Skin epidermis (tissue), 12 donors: ENCODE measurements around the gene BBX.

Experiments
- H3K27ac ChIP-seq, 21 experiments: fragments of 200-600 bp; sonication (generic) in 11 of 21; one replicate each; pipeline ENCODE4 v1.5.0; 2020; ENCODE audit warnings: mild to moderate bottlenecking in 3 of 21, inconsistent platforms in 2 of 21, moderate library complexity in 2 of 21
- H3K4me3 ChIP-seq, 7 experiments: fragments of 200-600 bp; sonication (generic) in 2 of 7; one replicate each; pipeline ENCODE4 v1.5.0; 2020; ENCODE audit warnings: inconsistent platforms in 2 of 7, mild to moderate bottlenecking in 2 of 7, moderate library complexity in 1 of 7

The BBX gene

GRCh38 chr3:107855710-107856109 is 332.9 kb downstream of the BBX start:
- Histone ChIP-seq H3K27ac (no peak overlapping the region), H3K4me3 (no peak overlapping the region)

DNA sequence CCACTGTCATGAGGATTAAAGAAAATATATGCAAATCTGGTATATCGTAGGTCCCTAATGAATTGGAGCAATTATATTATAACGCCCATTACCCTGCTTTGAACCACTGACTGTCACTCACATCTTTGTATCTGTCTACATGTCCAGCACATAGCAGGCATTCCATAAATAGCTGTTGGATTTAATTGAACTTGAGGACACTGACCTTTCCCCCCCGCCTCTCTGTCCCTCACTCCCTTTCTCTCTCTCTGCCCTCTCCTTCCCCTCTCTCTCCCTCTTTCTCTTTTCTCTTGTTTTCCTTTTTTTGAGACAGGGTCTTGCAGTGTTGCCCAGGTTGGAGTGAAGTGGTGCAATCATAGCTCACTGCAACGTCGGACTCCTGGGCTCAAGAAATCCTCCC is 335.1 kb downstream of the BBX start:
- H3K27ac ChIP-seq = no peak overlapping the region
- no peak overlapping the region for H3K4me3 ChIP-seq

DNA sequence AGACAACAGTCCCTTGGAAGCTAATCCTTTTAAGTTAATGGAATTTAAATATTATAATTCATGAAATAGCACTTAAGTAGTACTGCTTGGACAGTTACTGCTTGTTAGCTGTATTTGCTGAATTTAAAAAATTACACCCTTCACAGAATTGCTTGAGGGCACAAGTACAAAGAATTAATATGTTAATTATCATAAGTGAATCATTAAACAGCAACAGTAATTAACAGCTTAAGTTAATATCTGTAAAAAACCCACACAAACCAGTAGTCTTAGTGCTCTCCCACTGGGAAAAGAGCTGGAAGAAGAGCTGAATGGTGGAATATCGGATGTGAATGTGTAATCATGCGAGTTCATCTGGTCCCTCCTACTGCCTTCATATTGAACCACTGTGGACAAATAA is 336.1 kb downstream of the BBX start:
- Histone ChIP-seq H3K27ac (no peak overlapping the region), H3K4me3 (no peak overlapping the region)
